ENCODE data around the gene TRIO. TPM values are rescaled to one million over a fixed set of nuclear protein-coding genes. Genes with fewer than 3 reads are reported as not detected.

Gene TRIO
- total RNA-seq, 2 donors from 2014 or later, result 50.4 to 60.8 TPM

DNA sequence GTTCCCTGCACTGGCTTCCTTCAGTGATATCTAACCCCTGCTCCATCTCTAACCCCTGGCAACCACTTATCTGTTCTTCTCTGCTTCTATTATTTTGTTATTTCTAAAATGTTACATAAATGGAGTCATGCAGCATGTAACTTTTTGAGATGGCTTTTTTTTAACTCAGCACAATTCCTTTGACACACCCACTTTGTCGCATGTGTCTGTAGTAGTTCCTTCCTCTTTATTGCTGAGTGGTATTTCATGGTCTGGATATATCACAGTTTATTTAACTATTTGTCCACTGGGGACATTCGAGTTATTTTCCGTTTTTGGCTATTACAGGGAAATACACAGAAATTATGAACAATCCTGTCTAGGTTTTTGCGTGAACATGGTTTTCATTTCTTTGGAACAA is 200.2 kb downstream of the TRIO start:
- intact Hi-C loops (cut with DNase I), result no loop called here
- peak in 1 of 2 donors; percentile 42 for ATAC-seq

DNA sequence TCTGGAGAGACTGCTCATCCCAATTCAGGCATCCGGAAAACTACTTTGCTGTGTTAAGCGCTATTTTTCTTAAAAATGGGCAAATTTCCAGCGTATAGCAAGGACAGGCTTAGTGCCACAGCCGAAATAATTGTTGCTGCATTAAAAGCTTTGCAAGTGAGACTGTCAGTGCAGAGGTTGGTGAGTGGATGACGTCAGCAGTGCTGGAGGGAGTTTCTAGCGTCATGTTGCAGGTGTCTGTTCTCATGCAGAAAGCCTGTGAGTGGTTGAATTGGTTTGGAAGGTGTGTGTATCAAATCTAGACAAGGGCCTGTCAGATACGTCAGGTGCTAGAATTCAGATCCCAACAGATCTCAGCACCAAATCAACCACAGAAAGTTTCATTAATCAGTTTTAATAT is 204.4 kb downstream of the TRIO start:
- DNase-seq (no peak), ATAC-seq (no peak)
- intact Hi-C loops (cut with DNase I), result no loop called here

More for the DNA sequence above, 200.2 kb downstream of the TRIO start:
- no peak for DNase-seq

DNA sequence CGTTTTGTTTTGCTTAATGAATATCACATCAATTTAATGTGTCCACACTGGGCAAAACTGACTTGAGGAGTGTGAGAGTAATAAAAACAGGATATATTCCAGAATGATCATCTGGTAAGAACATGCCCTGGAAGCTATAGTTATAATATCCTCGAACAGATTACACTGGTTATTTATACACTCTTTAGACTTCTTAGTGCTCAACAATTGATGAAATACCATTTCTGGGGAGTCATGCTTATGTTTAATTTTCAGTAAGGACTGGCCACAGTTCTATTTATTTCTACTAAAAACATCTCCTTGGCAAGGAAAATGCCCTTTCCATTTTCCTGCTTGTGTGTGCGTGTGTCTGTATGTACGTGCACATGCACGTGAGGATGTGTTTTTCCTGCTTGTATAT is 205.0 kb downstream of the TRIO start:
- ATAC-seq (no peak), DNase-seq (no peak)
- intact Hi-C loops (cut with DNase I), result no loop called here

DNA sequence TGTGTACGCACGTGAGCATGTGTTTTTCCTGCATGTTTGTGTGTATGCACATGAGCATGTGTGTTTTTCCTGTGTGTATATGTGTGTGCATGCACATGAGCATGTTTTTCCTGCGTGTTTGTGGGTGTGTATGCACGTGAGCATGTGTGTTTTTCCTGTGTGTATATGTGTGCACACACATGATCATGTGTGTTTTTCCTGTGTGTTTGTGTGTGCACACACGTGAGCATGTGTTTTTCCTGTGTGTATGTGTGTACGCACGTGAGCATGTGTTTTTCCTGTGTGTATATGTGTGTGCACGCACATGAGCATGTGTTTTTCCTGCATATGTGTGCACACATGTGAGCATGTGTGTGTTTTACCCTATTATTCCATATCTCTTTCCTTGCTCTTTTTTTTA is 205.9 kb downstream of the TRIO start:
- ATAC-seq, result no peak
- intact Hi-C loops (cut with DNase I), result no loop called here

DNA sequence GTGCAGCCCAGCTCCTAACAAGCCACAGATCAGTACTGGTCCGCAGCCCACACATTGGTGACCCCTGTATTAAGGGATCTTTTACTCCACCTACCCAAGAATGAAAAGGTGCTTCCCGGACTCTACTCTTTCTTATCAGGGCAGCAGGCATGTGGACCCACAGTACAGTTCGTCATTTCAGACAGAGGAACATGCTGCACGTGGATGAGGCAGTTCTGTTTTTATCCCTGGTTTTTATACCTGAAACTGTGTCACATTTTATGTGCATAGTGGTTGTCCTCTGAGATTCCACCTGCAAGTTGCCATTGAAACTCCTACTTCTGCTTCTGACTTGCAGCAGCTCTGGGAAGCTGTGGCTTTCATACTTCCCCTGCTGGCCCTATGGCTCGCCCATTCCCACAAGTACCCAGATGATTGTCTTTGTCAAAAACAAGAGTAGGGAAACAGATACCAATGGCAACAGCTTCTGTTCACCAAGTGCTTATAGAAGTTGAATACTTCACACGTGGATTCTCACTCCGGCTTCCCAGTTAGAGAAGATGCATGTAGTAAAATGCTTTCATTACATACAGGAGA is 208.0 kb downstream of the TRIO start:
- peak in 1 of 2 donors; percentile 23 for ATAC-seq
- DNase-seq, result no peak
- intact Hi-C loops (cut with DNase I), result loop anchor here in 1 of 2 donors (10.0 kb wide), 1 partner anchor 366 kb away; no protein-coding TSS in a partner anchor

More for the DNA sequence above, 205.9 kb downstream of the TRIO start:
- DNase-seq, result no peak

DNA sequence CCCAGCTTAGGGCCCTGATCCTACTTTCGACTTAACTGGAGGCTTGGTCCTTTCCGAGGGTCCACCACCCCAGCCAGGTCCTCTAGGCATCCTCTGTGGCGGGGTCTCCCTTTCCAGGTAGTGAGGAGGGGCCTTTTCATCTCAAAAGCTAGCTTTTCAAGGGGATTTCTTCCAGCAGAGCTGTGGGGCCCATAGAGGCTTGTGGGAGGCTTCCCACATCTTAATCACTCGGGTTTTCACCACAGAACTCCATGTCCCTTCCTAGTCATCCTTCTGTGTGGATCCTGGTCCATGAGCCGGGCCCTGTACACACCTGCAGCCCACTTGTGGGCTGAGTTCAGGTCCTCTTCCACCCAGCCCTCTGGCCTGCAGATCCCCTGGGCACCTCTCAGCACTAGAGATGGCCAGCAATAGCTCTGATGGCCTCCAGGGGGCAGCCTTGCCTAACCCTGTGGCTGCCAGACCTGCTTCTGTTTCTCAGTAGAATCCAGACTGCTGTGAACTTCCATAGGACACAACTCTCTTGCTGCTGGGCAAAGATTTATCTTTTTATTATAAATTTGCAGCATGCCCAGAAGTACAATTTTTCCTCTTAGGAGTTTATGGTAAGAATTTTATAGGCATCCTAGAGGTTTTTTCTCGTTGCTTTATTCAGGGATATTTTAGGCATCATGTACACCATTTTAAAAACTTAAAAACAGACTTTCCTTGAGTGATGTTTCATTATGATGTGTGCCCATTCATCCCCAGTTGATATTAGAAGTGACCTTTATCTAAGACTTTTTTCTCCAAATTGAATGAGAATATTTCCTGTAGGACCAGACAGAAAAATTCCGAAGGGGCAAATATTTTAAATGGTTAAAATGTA is 208.9 kb downstream of the TRIO start:
- intact Hi-C loops (cut with DNase I), result loop anchor here in 1 of 2 donors (1.0 to 10.0 kb wide), 2 partner anchors 296 to 367 kb away; no protein-coding TSS in a partner anchor
- peak; percentile 57 for DNase-seq
- peak; percentile 89 to 90 for ATAC-seq

GRCh38 chr5:14353726-14354474 is 210.8 kb downstream of the TRIO start:
- intact Hi-C loops (cut with DNase I), result loop anchor here in 1 of 2 donors (10.0 kb wide), 1 partner anchor 369 kb away; no protein-coding TSS in a partner anchor
- DNase-seq, result no peak
- no peak for ATAC-seq

DNA sequence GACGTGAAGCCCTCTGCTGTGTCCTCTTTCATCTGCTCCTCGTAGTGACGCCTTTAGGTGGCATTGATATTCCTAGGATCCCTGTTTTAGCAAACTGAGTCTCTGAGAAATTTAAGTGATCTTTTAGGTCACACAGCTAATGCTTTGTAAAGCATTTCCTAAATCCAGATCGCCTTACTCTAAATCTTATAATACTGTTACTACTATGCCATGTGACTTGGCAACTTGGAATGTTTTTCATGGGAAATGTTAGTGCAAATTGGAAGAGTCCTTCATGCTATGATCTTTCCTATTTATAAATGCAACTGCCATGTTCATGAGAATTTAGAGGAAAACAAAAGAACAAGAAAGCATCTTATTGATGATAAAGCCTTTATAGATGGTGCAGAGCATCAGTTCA is 212.2 kb downstream of the TRIO start:
- intact Hi-C loops (cut with DNase I), result loop anchor here in 1 of 2 donors (10.0 kb wide), 1 partner anchor 371 kb away; no protein-coding TSS in a partner anchor
- DNase-seq, result no peak
- no peak for ATAC-seq

- ATAC-seq, result no peak
- intact Hi-C loops (cut with DNase I), result loop anchor here in 1 of 2 donors (10.0 kb wide), 1 partner anchor 372 kb away; no protein-coding TSS in a partner anchor
- no peak for DNase-seq
Observed at GRCh38 chr5:14356305-14356704, 213.2 kb downstream of the TRIO start.

DNA sequence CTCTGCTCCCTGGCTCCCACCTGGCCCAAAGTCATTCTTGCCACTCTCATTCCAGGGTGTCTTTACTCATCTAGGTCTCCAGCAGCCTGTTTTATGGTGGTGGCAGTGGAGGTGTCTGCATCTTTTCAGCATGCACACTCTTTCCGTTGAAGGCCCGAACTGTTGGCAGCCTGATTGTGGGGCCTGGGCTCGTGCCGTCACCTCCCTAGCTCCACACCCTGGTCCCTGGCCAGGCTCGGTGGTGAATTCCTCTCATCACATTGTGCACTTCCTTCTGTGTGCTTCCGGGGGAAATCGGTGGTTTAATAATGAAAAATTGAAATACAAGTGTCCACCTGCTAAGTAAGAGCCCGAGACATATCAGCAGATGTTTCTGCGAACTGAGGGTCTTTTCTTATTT is 214.3 kb downstream of the TRIO start:
- DNase-seq, result peak; percentile 60

DNA sequence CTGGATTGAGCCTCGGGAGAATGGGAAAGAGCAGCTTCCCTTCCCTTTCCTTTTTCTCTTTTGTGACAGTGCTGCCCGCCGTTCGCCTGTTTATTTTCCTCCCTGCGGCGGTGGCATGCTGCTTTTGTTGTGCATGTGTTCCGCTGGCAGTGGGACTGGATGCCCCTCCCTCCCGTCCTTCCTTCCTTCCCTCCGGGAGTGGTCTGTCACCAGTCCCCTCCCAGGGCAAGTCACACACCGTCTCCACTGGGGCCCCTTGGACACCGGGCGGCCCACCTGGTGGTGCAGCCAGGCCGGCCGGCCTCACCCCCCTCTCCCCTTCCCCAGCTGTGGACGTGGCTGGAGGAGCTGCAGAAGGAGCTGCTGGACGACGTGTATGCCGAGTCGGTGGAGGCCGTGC is 214.7 kb downstream of the TRIO start:
- intact Hi-C loops (cut with DNase I), result loop anchor here in 1 of 2 donors (10.0 kb wide), 1 partner anchor 373 kb away; no protein-coding TSS in a partner anchor
- peak; percentile 8 to 25 for ATAC-seq

More for the DNA sequence above, 214.3 kb downstream of the TRIO start:
- intact Hi-C loops (cut with DNase I), result loop anchor here in 1 of 2 donors (10.0 kb wide), 1 partner anchor 373 kb away; no protein-coding TSS in a partner anchor
- ATAC-seq, result peak; percentile 79 to 92

DNA sequence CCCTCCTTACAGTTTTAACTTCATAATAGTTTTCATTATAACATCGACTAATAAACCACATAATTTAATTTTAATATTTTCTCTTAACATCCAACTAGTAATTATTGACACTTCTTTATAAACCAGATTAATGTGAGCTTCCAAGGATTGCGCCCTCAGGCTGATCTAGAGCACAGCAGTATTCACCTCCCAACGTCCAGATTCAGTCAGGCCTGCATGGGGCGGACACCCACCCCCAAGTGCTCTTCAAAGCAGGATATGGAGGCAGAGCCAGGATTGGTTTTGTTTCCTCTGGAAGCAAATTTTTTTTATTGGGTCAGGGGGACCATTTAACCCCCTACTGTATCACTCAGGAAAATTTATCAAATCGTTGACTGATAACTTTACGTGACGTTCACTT is 215.4 kb downstream of the TRIO start:
- ATAC-seq (no peak), DNase-seq (no peak)
- intact Hi-C loops (cut with DNase I), result loop anchor here in 1 of 2 donors (10.0 kb wide), 1 partner anchor 374 kb away; no protein-coding TSS in a partner anchor

More for the DNA sequence above, 214.7 kb downstream of the TRIO start:
- DNase-seq, result no peak

DNA sequence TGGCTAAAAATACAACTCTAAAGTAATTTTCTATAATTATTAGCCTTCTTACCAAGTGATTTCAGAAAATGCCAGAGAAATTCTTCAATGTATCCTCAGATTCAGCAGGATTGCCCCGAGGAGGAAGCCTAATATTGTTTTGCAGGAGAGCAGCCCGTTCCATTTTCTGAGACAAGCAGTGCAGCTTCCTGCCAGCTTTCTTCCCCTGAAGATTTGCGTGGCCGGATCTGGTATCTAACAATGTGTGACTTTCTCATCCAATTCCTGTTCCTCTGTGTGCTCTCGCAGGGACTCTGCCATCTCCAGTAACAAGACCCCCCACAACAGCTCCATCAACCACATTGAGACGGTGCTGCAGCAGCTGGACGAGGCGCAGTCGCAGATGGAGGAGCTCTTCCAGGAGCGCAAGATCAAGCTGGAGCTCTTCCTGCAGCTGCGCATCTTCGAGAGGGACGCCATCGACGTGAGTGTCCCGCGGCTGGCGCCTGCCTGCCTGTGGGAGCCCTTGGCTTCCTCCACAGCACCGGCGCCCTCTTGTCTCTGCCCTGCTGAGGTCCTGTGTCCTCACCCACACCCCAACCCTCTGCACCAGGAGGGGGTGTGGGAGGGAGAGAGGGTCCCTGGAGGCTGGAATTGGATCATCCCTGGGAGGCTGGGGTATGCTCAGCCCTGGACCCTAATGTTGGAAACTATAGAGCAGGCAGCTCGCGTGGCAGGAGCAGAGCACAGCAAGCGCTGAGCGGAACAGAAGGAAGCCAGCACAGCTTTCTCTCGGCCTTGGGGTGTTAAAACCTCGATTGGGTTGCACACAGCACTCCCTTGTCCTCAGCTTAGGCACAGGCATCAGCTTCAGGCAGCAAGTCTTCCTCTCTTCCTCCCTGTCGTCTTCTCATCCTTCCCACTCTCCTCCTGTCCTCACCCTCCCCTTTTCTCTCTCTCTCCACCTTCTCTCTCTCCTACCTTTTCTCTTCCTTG is 216.2 kb downstream of the TRIO start:
- ATAC-seq (no peak), DNase-seq (no peak)
- intact Hi-C loops (cut with DNase I), result loop anchor here in 1 of 2 donors (10.0 kb wide), 1 partner anchor 375 kb away; no protein-coding TSS in a partner anchor

- DNase-seq (no peak), ATAC-seq (no peak)
- intact Hi-C loops (cut with DNase I), result no loop called here
Observed at GRCh38 chr5:14362491-14362890, 219.3 kb downstream of the TRIO start.

GRCh38 chr5:14364096-14364495 is 221.0 kb downstream of the TRIO start:
- no peak for ATAC-seq
- intact Hi-C loops (cut with DNase I), result no loop called here
- DNase-seq, result no peak

DNA sequence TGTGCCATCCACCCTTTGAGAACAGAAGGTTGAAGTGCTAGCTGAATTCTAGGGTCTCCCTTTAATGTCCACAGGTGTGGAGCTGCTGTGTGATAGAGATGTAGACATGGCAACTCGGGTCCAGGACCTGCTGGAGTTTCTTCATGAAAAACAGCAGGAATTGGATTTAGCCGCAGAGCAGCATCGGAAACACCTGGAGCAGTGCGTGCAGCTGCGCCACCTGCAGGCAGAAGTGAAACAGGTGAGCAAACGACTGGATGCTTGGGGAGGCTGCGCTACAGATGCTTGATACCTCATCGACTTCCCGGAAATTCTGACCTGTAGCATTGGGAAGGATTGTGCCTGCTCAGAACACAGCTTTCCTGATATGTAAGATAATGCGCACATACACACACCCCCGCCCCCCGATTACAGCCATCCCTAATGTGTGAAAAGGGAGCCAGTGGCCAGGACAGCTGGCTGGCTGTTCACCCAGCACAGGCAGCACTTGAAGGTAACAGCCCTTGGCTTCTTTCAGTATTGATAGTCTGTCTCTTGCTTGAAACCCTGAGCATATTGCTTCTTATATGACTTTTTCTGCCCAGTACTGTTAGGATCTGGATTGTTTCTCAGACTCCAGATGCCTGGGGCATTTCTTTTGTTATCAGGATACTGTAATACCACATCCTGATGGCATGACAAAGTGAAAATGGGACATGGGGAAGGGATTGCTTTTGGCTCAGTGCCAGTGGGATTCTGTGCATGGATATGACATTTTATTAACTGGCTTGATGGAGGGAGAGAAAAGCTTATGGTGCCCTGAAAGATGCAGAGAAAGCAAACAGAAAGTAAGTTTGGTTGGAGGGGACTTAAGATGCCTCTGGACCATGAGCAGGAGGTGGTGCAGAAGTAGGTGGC is 221.7 kb downstream of the TRIO start:
- ATAC-seq, result peak in 1 of 2 donors; percentile 41
- intact Hi-C loops (cut with DNase I), result no loop called here

GRCh38 chr5:14365831-14366430 is 222.8 kb downstream of the TRIO start:
- intact Hi-C loops (cut with DNase I), result no loop called here
- ATAC-seq (no peak), DNase-seq (no peak)

More for the DNA sequence above, 221.7 kb downstream of the TRIO start:
- DNase-seq, result no peak

Data from left cardiac atrium (tissue), 4 donors.